Gastrocnemius medialis (tissue), 4 donors: ENCODE results near the gene HOXD8. TPM values are rescaled to one million over a fixed set of nuclear protein-coding genes. Genes with fewer than 3 reads are reported as not detected.
A peak's percentile ranks its signal among the peaks of the same experiment; 100 is the strongest.

Source experiments
- ATAC-seq, 2 donors: fragments of 150-250 bp; one replicate each; pipeline ENCODE4 v1.9.1; 2016
- DNase-seq, 2 donors: peaks; one replicate each; pipeline ENCODE4 v3.0.0-alpha.2; 2019
- H3K27ac ChIP-seq, 4 donors: fragments of 200-600 bp; sonication (generic); 1 replicate in 1 of 4; 2 replicates in 3 of 4; pipeline ENCODE4 v1.5.1; 2016 to 2018; ENCODE audit warnings: mild to moderate bottlenecking in 2 of 4, moderate library complexity in 1 of 4
- H3K27me3 ChIP-seq, 3 donors: fragments of 200-600 bp; sonication (generic) in 2 of 3; 1 replicate in 1 of 3; 2 replicates in 2 of 3; pipeline versions ENCODE4 v1.5.1 to v1.6.0; 2016 to 2019; ENCODE audit warnings: mild to moderate bottlenecking in 1 of 3, moderate library complexity in 1 of 3
- H3K36me3 ChIP-seq, 2 donors: fragments of 200-600 bp; sonication (generic) in 1 of 2; one replicate each; pipeline ENCODE4 v1.5.1; 2017 to 2018
- H3K4me1 ChIP-seq, 2 donors: fragments of 200-600 bp; sonication (generic) in 1 of 2; one replicate each; pipeline ENCODE4 v1.5.1; 2016 to 2017; ENCODE audit warnings: mild to moderate bottlenecking in 2 of 2
- H3K4me3 ChIP-seq, 4 donors: fragments of 200-600 bp; sonication (generic) in 3 of 4; 1 replicate in 1 of 4; 2 replicates in 3 of 4; pipeline ENCODE4 v1.5.1; 2016 to 2019; ENCODE audit warnings: mild to moderate bottlenecking in 2 of 4
- H3K9me3 ChIP-seq, 3 donors: fragments of 200-600 bp; sonication (generic) in 2 of 3; 1 replicate in 1 of 3; 2 replicates in 2 of 3; pipeline ENCODE4 v1.5.1; 2016 to 2019
- POLR2A ChIP-seq, 2 donors: fragments of 450-650 bp; IDR thresholded peaks; one replicate each; pipeline ENCODE4 v1.6.1; 2017; ENCODE audit warnings: antibody characterized with exemption in 2 of 2, mild to moderate bottlenecking in 2 of 2, moderate library complexity in 2 of 2
- in situ Hi-C, 4 donors: fragments of 200-750 bp; cut with MboI; loops; one replicate each; pipeline versions ENCODE4 v1.15.0 to v1.8.0; 2017; ENCODE audit warnings: low sequenced_read_pairs in 4 of 4
- intact Hi-C: fragments of 100-400 bp; cut with DNase I; formaldehyde crosslinking; loops from one replicate; pipeline ENCODE4 v1.15.1; 2023; ENCODE audit warnings: low total_unique reads
- total RNA-seq, 4 donors: library from RNA; depleted of rRNA; stranded (reverse); fragments of >200 nt; gene quantifications; one replicate each; pipeline versions ENCODE4 v1.1.0 to v1.2.3, GENCODE V29; 2016
- TF ChIP-seq, protein P1 (sequence below), 5 experiments: fragments of 450-650 bp in 3 of 5; fragments of 200-600 bp in 2 of 5; sonication (generic) in 2 of 5; IDR thresholded peaks in 4 of 5; conservative IDR thresholded peaks in 1 of 5; 1 replicate in 4 of 5; 2 replicates in 1 of 5; pipeline ENCODE4 v1.5.1; 2016 to 2019; ENCODE audit warnings: antibody characterized with exemption in 5 of 5, mild to moderate bottlenecking in 3 of 5, moderate library complexity in 3 of 5

The HOXD8 gene
- total RNA-seq, 4 donors from 2014 or later = 4.0 to 12.0 (median 7.2) TPM

- H3K27ac ChIP-seq = no peak within 1 kb of the TSS
- ATAC-seq = no peak
- H3K9me3 ChIP-seq = no peaks in the 10 kb centered on the region
- H3K4me1 ChIP-seq = peaks cover 4 to 5% of the 10 kb centered on the region in 2 donors
- DNase-seq = no peak
- H3K36me3 ChIP-seq = no peaks in the 10 kb centered on the region
- no peak for TF ChIP-seq POLR2A (IDR thresholded peaks at IDR 0.05)
- TF ChIP-seq, protein P1, sequence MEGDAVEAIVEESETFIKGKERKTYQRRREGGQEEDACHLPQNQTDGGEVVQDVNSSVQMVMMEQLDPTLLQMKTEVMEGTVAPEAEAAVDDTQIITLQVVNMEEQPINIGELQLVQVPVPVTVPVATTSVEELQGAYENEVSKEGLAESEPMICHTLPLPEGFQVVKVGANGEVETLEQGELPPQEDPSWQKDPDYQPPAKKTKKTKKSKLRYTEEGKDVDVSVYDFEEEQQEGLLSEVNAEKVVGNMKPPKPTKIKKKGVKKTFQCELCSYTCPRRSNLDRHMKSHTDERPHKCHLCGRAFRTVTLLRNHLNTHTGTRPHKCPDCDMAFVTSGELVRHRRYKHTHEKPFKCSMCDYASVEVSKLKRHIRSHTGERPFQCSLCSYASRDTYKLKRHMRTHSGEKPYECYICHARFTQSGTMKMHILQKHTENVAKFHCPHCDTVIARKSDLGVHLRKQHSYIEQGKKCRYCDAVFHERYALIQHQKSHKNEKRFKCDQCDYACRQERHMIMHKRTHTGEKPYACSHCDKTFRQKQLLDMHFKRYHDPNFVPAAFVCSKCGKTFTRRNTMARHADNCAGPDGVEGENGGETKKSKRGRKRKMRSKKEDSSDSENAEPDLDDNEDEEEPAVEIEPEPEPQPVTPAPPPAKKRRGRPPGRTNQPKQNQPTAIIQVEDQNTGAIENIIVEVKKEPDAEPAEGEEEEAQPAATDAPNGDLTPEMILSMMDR (IDR thresholded peaks at IDR 0.05 in 4 of 5, conservative IDR thresholded peaks at IDR 0.05 in 1 of 5) = no peak
- peaks cover 43 to 63% (median 53%) of the 10 kb centered on the region in 3 donors for H3K27me3 ChIP-seq
- intact Hi-C loops = no loop called here
- H3K4me3 ChIP-seq = peak within 1 kb of the TSS in 3 of 4 donors; percentile 8 to 41 (median 30)
- in situ Hi-C loops = no loop called here
These were observed 27.4 kb downstream of the HOXD8 start, which contains the start of gene HOXD3 for GRCh38 chr2:176156807-176157498. HOXD3 (plus strand) TSS chr2:176157307; CDS start chr2:176169115, 11,808 bp downstream.

DNA sequence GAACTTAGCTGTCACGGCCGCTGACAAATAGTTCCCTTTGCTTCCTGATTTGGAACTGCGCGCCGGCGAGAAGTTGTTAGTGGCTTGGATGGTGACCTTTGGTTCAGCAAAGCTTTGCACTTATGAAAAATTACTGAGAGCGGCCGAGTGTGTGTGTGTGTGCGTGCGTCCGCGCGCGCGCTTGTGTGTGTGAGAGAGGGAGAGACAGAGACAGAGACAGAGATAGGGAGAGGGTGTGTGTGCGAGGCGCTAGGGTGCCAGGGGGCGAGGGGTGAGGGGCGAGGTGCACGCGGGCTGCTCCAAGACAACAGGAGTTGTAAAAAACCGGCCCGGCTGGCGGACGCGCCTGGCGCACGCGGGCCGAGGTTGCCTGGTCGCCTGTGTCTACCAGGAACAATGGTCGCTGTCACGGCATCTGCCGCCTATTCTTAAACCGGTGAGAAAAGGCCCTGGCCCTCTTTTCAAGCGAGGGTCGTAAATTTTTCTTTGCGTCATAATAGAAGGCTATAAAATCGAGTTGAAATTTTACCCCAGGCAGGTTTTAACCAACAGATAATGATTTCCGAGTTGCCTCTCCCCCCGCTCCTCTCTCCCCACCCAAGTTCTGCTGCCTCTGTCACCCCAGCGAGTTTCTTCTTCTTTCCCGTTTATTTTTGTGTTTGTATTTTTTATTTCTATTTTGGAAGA, 28.1 kb downstream of the HOXD8 start:
- Histone ChIP-seq H3K36me3 (no peaks in the 10 kb centered on the region), H3K27me3 (peaks cover 45 to 68% (median 59%) of the 10 kb centered on the region in 3 donors), H3K4me1 (peaks cover 4 to 5% of the 10 kb centered on the region in 2 donors), H3K27ac (no peak overlapping the region), H3K9me3 (no peaks in the 10 kb centered on the region), H3K4me3 (peak overlapping the region in 3 of 4 donors; percentile 8 to 41 (median 30))
- no peak for DNase-seq
- TF ChIP-seq, protein P1 (IDR thresholded peaks at IDR 0.05 in 4 of 5, conservative IDR thresholded peaks at IDR 0.05 in 1 of 5) = no peak
- TF ChIP-seq POLR2A (IDR thresholded peaks at IDR 0.05) = no peak
- intact Hi-C loops = no loop called here
- in situ Hi-C loops = no loop called here
- ATAC-seq = no peak

GRCh38 chr2:176158186-176158591, 28.7 kb downstream of the HOXD8 start:
- H3K4me3 ChIP-seq = peak overlapping the region in 1 of 4 donors; percentile 41
- no peak overlapping the region for H3K27ac ChIP-seq
- H3K9me3 ChIP-seq = no peaks in the 10 kb centered on the region
- intact Hi-C loops (no loop called here), in situ Hi-C loops (no loop called here)
- ATAC-seq = no peak
- H3K4me1 ChIP-seq = peaks cover 4 to 5% of the 10 kb centered on the region in 2 donors
- H3K36me3 ChIP-seq = no peaks in the 10 kb centered on the region
- TF ChIP-seq, protein P1 (IDR thresholded peaks at IDR 0.05 in 4 of 5, conservative IDR thresholded peaks at IDR 0.05 in 1 of 5) = no peak
- no peak for TF ChIP-seq POLR2A (IDR thresholded peaks at IDR 0.05)
- no peak for DNase-seq
- peaks cover 45 to 74% (median 65%) of the 10 kb centered on the region in 3 donors for H3K27me3 ChIP-seq

DNA sequence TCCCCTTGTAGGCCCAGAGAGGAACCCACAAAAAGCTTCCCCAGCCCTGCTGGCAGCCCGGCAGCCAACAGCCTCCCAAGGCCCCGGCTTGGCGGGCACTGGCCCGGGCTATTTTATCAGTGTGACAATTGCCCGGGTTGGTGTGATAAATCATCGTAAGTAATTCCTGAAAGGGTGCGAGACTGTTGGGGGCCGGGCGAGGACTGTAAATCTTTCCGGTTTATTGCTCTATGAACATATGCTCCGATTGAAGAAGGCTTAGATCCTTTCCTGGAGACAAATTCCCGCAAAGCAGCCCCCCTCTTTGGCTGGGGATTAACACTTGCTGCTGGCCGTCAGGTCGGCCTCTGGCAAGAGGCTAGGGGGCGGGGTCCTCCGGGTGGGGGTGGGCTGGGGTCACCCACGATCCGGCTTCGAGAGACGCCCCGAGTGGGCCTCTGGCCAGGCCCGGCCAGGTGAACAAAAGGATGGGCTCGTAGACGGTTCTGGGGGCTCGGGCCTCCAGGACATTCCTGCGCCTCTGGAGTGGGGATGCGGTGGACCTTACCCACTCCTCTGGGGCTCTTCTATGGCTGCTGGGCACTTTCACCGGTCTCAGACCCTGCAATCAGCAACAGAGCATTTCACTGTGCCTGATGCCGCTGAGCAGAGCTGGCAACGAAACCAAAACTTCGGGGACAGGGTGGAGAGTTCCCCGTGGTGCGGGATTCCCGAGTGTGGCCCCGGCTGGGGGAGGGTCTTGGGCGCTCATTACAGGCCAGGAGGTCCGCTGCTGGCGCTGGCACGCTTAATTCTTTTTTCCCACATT, 29.6 kb downstream of the HOXD8 start:
- TF ChIP-seq, protein P1 (IDR thresholded peaks at IDR 0.05 in 4 of 5, conservative IDR thresholded peaks at IDR 0.05 in 1 of 5) = no peak
- intact Hi-C loops (no loop called here), in situ Hi-C loops (no loop called here)
- no peak for ATAC-seq
- no peak for DNase-seq
- peak overlapping the region in 1 of 4 donors; percentile 51 for H3K4me3 ChIP-seq
- H3K27me3 ChIP-seq = peaks cover 47 to 82% (median 73%) of the 10 kb centered on the region in 3 donors
- peaks cover 4 to 5% of the 10 kb centered on the region in 2 donors for H3K4me1 ChIP-seq
- H3K27ac ChIP-seq = no peak overlapping the region
- no peaks in the 10 kb centered on the region for H3K9me3 ChIP-seq
- H3K36me3 ChIP-seq = no peaks in the 10 kb centered on the region
